Breast epithelium (tissue), 4 donors: ENCODE measurements around the gene MAST4. TPM values are rescaled to one million over a fixed set of nuclear protein-coding genes. Genes with fewer than 3 reads are reported as not detected.
"Not testable (repeated sequence)": the region's sequence is repeated elsewhere in the genome, so short reads cannot be mapped to it uniquely, and the experiment has no call there.

Experiments
- DNase-seq, 2 donors: peaks; one replicate each; pipeline ENCODE4 v3.0.0-alpha.2; 2019; ENCODE audit warnings: low spot score in 2 of 2
- H3K27ac ChIP-seq, 2 donors: fragments of 200-600 bp; sonication (generic) in 1 of 2; one replicate each; pipeline ENCODE4 v1.5.1; 2016 to 2019; ENCODE audit warnings: mild to moderate bottlenecking in 1 of 2
- H3K27me3 ChIP-seq, 2 donors: fragments of 200-600 bp; sonication (generic) in 1 of 2; one replicate each; pipeline versions ENCODE4 v1.5.1 to v1.6.0; 2017 to 2019; ENCODE audit warnings: control low read depth in 1 of 2, mild to moderate bottlenecking in 1 of 2
- H3K36me3 ChIP-seq: fragments of 200-600 bp; one replicate; pipeline ENCODE4 v1.5.1; 2019
- H3K4me1 ChIP-seq, 2 donors: fragments of 200-600 bp; sonication (generic); one replicate each; pipeline ENCODE4 v1.5.1; 2016 to 2019; ENCODE audit warnings: control low read depth in 1 of 2
- H3K4me3 ChIP-seq, 3 donors: fragments of 200-600 bp; sonication (generic); 1 replicate in 2 of 3; 2 replicates in 1 of 3; pipeline ENCODE4 v1.5.1; 2016 to 2019; ENCODE audit warnings: mild to moderate bottlenecking in 3 of 3, moderate library complexity in 2 of 3
- H3K9me3 ChIP-seq, 2 donors: fragments of 200-600 bp; sonication (generic) in 1 of 2; one replicate each; pipeline ENCODE4 v1.5.1; 2016 to 2019; ENCODE audit warnings: control low read depth in 1 of 2
- CTCF ChIP-seq, 3 donors: fragments of 450-650 bp; IDR thresholded peaks; one replicate each; pipeline ENCODE4 v1.5.1; 2016 to 2017; ENCODE audit warnings: antibody characterized with exemption in 3 of 3, mild to moderate bottlenecking in 3 of 3, moderate library complexity in 3 of 3
- POLR2A ChIP-seq: fragments of 450-650 bp; IDR thresholded peaks from one replicate; pipeline ENCODE4 v1.6.1; 2016; ENCODE audit warnings: antibody characterized with exemption, mild to moderate bottlenecking, moderate library complexity
- POLR2AphosphoS5 ChIP-seq, 3 donors: sonication (generic); formaldehyde crosslinking; IDR thresholded peaks; one replicate each; pipeline ENCODE4 v1.6.1; 2017; ENCODE audit warnings: antibody characterized with exemption in 3 of 3
- intact Hi-C: fragments of 100-400 bp; cut with DNase I; formaldehyde crosslinking; loops from one replicate; pipeline ENCODE4 v1.15.1; 2023; ENCODE audit warnings: low total_unique reads
- total RNA-seq, 3 donors: library from RNA; depleted of rRNA; stranded (reverse); fragments of >200 nt; gene quantifications; one replicate each; pipeline ENCODE4 v1.1.0, GENCODE V29; 2016

Gene MAST4
- total RNA-seq, 3 donors from 2014 or later = 28.0 to 61.5 (median 50.1) TPM

DNA sequence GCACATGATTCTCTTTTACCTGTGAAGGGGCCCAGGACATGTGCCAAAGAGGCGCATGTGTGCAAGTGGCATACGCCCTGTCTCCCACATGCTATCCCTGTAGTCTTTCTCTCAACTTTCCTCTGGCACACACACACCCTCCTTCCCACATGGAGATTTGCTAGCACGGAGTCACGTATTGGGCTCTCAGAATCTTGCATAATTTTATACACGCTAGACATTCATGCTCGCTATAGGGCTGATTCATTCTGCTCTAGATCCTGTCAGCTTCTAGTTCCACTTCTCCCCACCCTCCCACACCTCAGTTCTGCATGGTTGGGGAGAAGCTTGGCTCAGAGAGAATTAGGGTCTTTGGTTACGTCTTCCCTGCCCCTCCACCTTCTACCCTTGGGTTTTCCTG, 527.6 kb downstream of the MAST4 start:
- intact Hi-C loops = no loop called here
- H3K27ac ChIP-seq = no peak overlapping the region
- no peak overlapping the region for H3K4me3 ChIP-seq
- no peak for DNase-seq
- H3K9me3 ChIP-seq = no peaks in the 10 kb centered on the region
- H3K36me3 ChIP-seq = no peaks in the 10 kb centered on the region
- TF ChIP-seq POLR2AphosphoS5 (IDR thresholded peaks at IDR 0.05) (no peak), POLR2A (no peak), CTCF (IDR thresholded peaks at IDR 0.05) (no peak)
- H3K27me3 ChIP-seq = no peaks in the 10 kb centered on the region
- no peaks in the 10 kb centered on the region for H3K4me1 ChIP-seq

- Histone ChIP-seq H3K27me3 (no peaks in the 10 kb centered on the region), H3K9me3 (no peaks in the 10 kb centered on the region), H3K4me3 (no peak overlapping the region), H3K36me3 (no peaks in the 10 kb centered on the region), H3K4me1 (no peaks in the 10 kb centered on the region), H3K27ac (no peak overlapping the region)
- TF ChIP-seq POLR2AphosphoS5 (IDR thresholded peaks at IDR 0.05) (no peak), POLR2A (no peak), CTCF (IDR thresholded peaks at IDR 0.05) (no peak)
- intact Hi-C loops = no loop called here
- no peak for DNase-seq
Observed at GRCh38 chr5:67124556-67124955, 528.4 kb downstream of the MAST4 start.

- H3K27me3 ChIP-seq, H3K27ac ChIP-seq, intact Hi-C loops, H3K36me3 ChIP-seq, H3K4me3 ChIP-seq, H3K4me1 ChIP-seq, DNase-seq, H3K9me3 ChIP-seq: not testable (repeated sequence)
Observed at GRCh38 chr5:67127347-67127895, 531.2 kb downstream of the MAST4 start.

DNA sequence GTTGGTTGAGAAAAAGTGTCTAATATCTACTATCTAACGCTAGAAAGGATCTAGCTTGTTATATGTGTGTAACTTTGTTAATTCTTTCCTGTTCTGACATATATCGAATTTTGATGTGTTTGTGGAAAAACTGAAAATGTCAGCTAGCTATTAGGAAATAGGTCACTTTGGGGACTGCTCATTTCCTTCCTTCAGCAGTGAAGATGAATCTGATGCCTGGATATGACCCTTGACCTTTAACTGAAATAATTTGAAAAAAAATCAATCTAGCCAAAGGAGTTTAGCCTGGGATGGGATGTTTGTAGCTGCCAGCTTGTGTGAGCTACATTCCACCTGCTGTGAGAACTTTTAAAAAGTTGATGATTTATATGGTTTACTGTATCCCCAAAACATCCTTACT, 533.6 kb downstream of the MAST4 start:
- Histone ChIP-seq H3K9me3 (no peaks in the 10 kb centered on the region), H3K4me1 (no peaks in the 10 kb centered on the region), H3K36me3 (no peaks in the 10 kb centered on the region), H3K4me3 (no peak overlapping the region), H3K27ac (no peak overlapping the region), H3K27me3 (no peaks in the 10 kb centered on the region)
- intact Hi-C loops = no loop called here
- no peak for DNase-seq
- TF ChIP-seq POLR2A (no peak), CTCF (IDR thresholded peaks at IDR 0.05) (no peak), POLR2AphosphoS5 (IDR thresholded peaks at IDR 0.05) (no peak)

DNA sequence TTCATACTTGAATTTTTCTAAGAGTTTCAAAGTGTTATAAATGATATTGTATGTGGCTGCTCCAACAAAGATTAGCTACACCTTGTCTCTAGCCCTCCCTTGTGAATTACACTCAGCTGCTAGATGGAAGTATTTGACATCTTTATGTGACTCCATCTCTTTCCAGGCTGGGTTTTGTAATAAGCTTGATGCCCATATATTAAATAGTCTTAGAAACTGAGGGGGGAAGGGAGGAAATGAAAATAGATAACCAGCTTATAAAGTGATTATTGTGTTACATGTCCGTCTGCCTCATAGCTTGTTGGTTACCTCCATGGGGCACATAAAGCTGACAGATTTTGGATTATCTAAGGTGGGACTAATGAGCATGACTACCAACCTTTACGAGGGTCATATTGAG, 537.0 kb downstream of the MAST4 start:
- TF ChIP-seq POLR2AphosphoS5 (IDR thresholded peaks at IDR 0.05) = no peak
- no peak for TF ChIP-seq CTCF (IDR thresholded peaks at IDR 0.05)
- no peak for TF ChIP-seq POLR2A
- H3K4me3 ChIP-seq = no peak overlapping the region
- no peaks in the 10 kb centered on the region for H3K4me1 ChIP-seq
- no peaks in the 10 kb centered on the region for H3K27me3 ChIP-seq
- H3K27ac ChIP-seq = no peak overlapping the region
- no peaks in the 10 kb centered on the region for H3K36me3 ChIP-seq
- no peak for DNase-seq
- intact Hi-C loops = no loop called here
- no peaks in the 10 kb centered on the region for H3K9me3 ChIP-seq

DNA sequence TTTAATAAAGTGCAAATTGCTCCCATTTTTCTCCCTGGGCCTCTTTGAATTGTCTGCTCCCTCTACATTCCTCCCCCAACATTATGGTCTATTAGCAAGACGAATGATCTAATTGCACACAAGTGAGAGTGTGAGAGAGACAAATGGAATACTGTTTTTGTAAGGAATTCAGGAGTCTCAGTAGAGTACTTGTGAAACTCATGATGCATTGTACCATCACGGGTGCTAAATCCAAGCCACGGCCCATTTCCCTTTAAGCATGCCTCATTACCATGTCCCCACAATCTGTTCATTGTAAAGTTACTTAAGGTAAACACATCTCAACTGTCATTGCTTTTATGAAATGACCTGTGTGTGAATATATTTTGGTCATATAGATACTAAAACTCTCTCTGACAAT, 537.6 kb downstream of the MAST4 start:
- no peak for DNase-seq
- Histone ChIP-seq H3K36me3 (no peaks in the 10 kb centered on the region), H3K9me3 (no peaks in the 10 kb centered on the region), H3K4me3 (no peak overlapping the region), H3K27ac (no peak overlapping the region), H3K27me3 (no peaks in the 10 kb centered on the region), H3K4me1 (no peaks in the 10 kb centered on the region)
- intact Hi-C loops = no loop called here
- TF ChIP-seq POLR2A (no peak), POLR2AphosphoS5 (IDR thresholded peaks at IDR 0.05) (no peak), CTCF (IDR thresholded peaks at IDR 0.05) (no peak)
